Esophagus muscularis mucosa (tissue), 4 donors: ENCODE results near the gene IZUMO2. TPM values are rescaled to one million over a fixed set of nuclear protein-coding genes. Genes with fewer than 3 reads are reported as not detected.

Experiments
- DNase-seq: peaks from one replicate; pipeline ENCODE4 v3.0.0-alpha.2; 2017; ENCODE audit errors: extremely low spot score
- H3K27ac ChIP-seq, 4 donors: fragments of 200-600 bp; sonication (generic); replicated peaks in 1 of 4; 1 replicate in 3 of 4; 2 replicates in 1 of 4; pipeline ENCODE4 v1.5.1; 2016 to 2019; ENCODE audit warnings: mild to moderate bottlenecking in 1 of 4
- H3K27me3 ChIP-seq, 4 donors: fragments of 200-600 bp; sonication (generic); one replicate each; pipeline versions ENCODE4 v1.5.1 to v1.6.0; 2016 to 2019
- H3K36me3 ChIP-seq, 4 donors: fragments of 200-600 bp; sonication (generic); one replicate each; pipeline ENCODE4 v1.5.1; 2016 to 2019
- H3K4me1 ChIP-seq, 4 donors: fragments of 200-600 bp; sonication (generic); one replicate each; pipeline ENCODE4 v1.5.1; 2016 to 2019
- H3K4me3 ChIP-seq, 4 donors: fragments of 200-600 bp; sonication (generic); 1 replicate in 2 of 4; 2 replicates in 2 of 4; pipeline ENCODE4 v1.5.1; 2016 to 2019; ENCODE audit warnings: mild to moderate bottlenecking in 4 of 4, moderate library complexity in 1 of 4
- H3K9me3 ChIP-seq, 4 donors: fragments of 200-600 bp; sonication (generic); 1 replicate in 3 of 4; 2 replicates in 1 of 4; pipeline ENCODE4 v1.5.1; 2016 to 2019
- CTCF ChIP-seq, 3 experiments: fragments of 200-600 bp in 2 of 3; fragments of 450-650 bp in 1 of 3; sonication (generic) in 2 of 3; IDR thresholded peaks; one replicate each; pipeline ENCODE4 v1.5.1; 2017 to 2019; ENCODE audit warnings: antibody characterized with exemption in 3 of 3, mild to moderate bottlenecking in 2 of 3, moderate library complexity in 1 of 3
- EP300 ChIP-seq: sonication (generic); formaldehyde crosslinking; IDR thresholded peaks from one replicate; pipeline ENCODE4 v1.6.1; 2017; ENCODE audit warnings: antibody characterized with exemption
- POLR2A ChIP-seq: fragments of 450-650 bp; IDR thresholded peaks from one replicate; pipeline ENCODE4 v1.6.1; 2017; ENCODE audit warnings: antibody characterized with exemption, moderate library complexity, mild to moderate bottlenecking, low read depth
- POLR2AphosphoS5 ChIP-seq, 2 donors: sonication (generic); formaldehyde crosslinking; IDR thresholded peaks; one replicate each; pipeline ENCODE4 v1.6.1; 2017; ENCODE audit warnings: antibody characterized with exemption in 2 of 2
- WGBS: methylation state at CpG from one replicate; pipeline ENCODE4 v1.1.5; 2018; 5-methylcytosine and 5-hydroxymethylcytosine counted together
- intact Hi-C: fragments of 100-400 bp; cut with DNase I; formaldehyde crosslinking; loops from one replicate; pipeline ENCODE4 v1.15.1; 2023
- total RNA-seq, 4 donors: library from RNA; depleted of rRNA; stranded (reverse); fragments of >200 nt; gene quantifications; one replicate each; pipeline versions ENCODE4 v1.1.0 to v1.2.1, GENCODE V29; 2016

Gene IZUMO2
- total RNA-seq, result not detected

GRCh38 chr19:50162988-50163387 is at the start of gene IZUMO2:
Gene IZUMO2, minus strand, starts transcription at chr19:50163281. Its CDS starts 87 bp downstream, at chr19:50163194.
- TF ChIP-seq EP300, result no peak
- no peak for TF ChIP-seq POLR2A
- no peak for TF ChIP-seq POLR2AphosphoS5 (IDR thresholded peaks at IDR 0.05)
- no peak for TF ChIP-seq CTCF (IDR thresholded peaks at IDR 0.05)
- H3K4me3 ChIP-seq, result no peak within 1 kb of the TSS
- no peak within 1 kb of the TSS for H3K27ac ChIP-seq
- no peak for DNase-seq
- H3K36me3 ChIP-seq, result no peaks in the 10 kb centered on the region
- H3K4me1 ChIP-seq, result peaks cover 0 to 5% (median 4%) of the 10 kb centered on the region in 4 donors
- WGBS, result 18% methylated on average over 25 of the region's 26 CpGs
- intact Hi-C loops, result no loop called here
- H3K27me3 ChIP-seq, result peaks cover 0 to 66% (median 2%) of the 10 kb centered on the region in 4 donors
- peaks cover 0 to 20% (median 16%) of the 10 kb centered on the region in 4 donors for H3K9me3 ChIP-seq

GRCh38 chr19:50210425-50210824 is 47.3 kb upstream of the IZUMO2 start:
- no peak overlapping the region for H3K27ac ChIP-seq
- H3K9me3 ChIP-seq, result peaks cover 0 to 5% (median 2%) of the 10 kb centered on the region in 4 donors
- DNase-seq, result no peak
- peaks cover 0 to 8% (median 6%) of the 10 kb centered on the region in 4 donors for H3K36me3 ChIP-seq
- H3K4me1 ChIP-seq, result peaks cover under 1 to 5% (median 3%) of the 10 kb centered on the region in 4 donors
- intact Hi-C loops, result no loop called here
- H3K27me3 ChIP-seq, result peaks cover 0 to 26% (median 2%) of the 10 kb centered on the region in 4 donors
- 95% methylated on average over 46 of the region's 46 CpGs for WGBS
- TF ChIP-seq POLR2AphosphoS5 (IDR thresholded peaks at IDR 0.05), result no peak
- TF ChIP-seq CTCF (IDR thresholded peaks at IDR 0.05), result no peak
- TF ChIP-seq POLR2A, result no peak
- no peak for TF ChIP-seq EP300
- H3K4me3 ChIP-seq, result no peak overlapping the region

- no peak for TF ChIP-seq POLR2AphosphoS5 (IDR thresholded peaks at IDR 0.05)
- no peak for TF ChIP-seq EP300
- no peak for TF ChIP-seq CTCF (IDR thresholded peaks at IDR 0.05)
- no peak for TF ChIP-seq POLR2A
Observed at GRCh38 chr19:50209131-50209530, 46.0 kb upstream of the IZUMO2 start.

GRCh38 chr19:50207730-50208129 is 44.6 kb upstream of the IZUMO2 start:
- H3K4me1 ChIP-seq, result peaks cover 11 to 32% (median 26%) of the 10 kb centered on the region in 4 donors
- TF ChIP-seq POLR2A (no peak), POLR2AphosphoS5 (IDR thresholded peaks at IDR 0.05) (no peak), EP300 (no peak), CTCF (IDR thresholded peaks at IDR 0.05) (no peak)
- H3K4me3 ChIP-seq, result no peak overlapping the region
- H3K9me3 ChIP-seq, result peaks cover 0 to 5% (median 2%) of the 10 kb centered on the region in 4 donors
- 87% methylated on average over 2 of the region's 2 CpGs for WGBS
- H3K36me3 ChIP-seq, result peaks cover 0 to 8% (median 5%) of the 10 kb centered on the region in 4 donors
- no peak overlapping the region for H3K27ac ChIP-seq
- peaks cover 0 to 46% (median 19%) of the 10 kb centered on the region in 4 donors for H3K27me3 ChIP-seq
- intact Hi-C loops, result no loop called here
- DNase-seq, result no peak

More at GRCh38 chr19:50209131-50209530, 46.0 kb upstream of the IZUMO2 start:
- Histone ChIP-seq H3K27ac (no peak overlapping the region), H3K36me3 (peaks cover 0 to 8% (median 6%) of the 10 kb centered on the region in 4 donors), H3K27me3 (peaks cover 0 to 32% (median 8%) of the 10 kb centered on the region in 4 donors), H3K9me3 (peaks cover 0 to 5% (median 2%) of the 10 kb centered on the region in 4 donors), H3K4me1 (peaks cover 10 to 18% (median 13%) of the 10 kb centered on the region in 4 donors), H3K4me3 (no peak overlapping the region)
- DNase-seq, result no peak
- intact Hi-C loops, result no loop called here
- WGBS, result 85% methylated on average over 7 of the region's 7 CpGs

- WGBS, result 79% methylated on average over 6 of the region's 6 CpGs
- no peak for DNase-seq
- TF ChIP-seq EP300 (no peak), CTCF (IDR thresholded peaks at IDR 0.05) (no peak), POLR2A (no peak), POLR2AphosphoS5 (IDR thresholded peaks at IDR 0.05) (no peak)
- Histone ChIP-seq H3K27me3 (peaks cover 0 to 60% (median 21%) of the 10 kb centered on the region in 4 donors), H3K4me3 (no peak overlapping the region), H3K27ac (no peak overlapping the region), H3K36me3 (peaks cover 0 to 4% (median 1%) of the 10 kb centered on the region in 4 donors), H3K9me3 (no peaks in the 10 kb centered on the region), H3K4me1 (peaks cover 11 to 37% (median 27%) of the 10 kb centered on the region in 4 donors)
- intact Hi-C loops, result no loop called here
Observed at GRCh38 chr19:50206191-50206590, 43.1 kb upstream of the IZUMO2 start.
